GM21737 (cell line): ENCODE measurements around the gene C1QTNF2.

Experiments used
- ATAC-seq: cut with Tn5 transposase; IDR thresholded peaks from one replicate; pipeline ENCODE4 v1.9.1; 2021; ENCODE audit warnings: mild to moderate bottlenecking, moderate library complexity; ENCODE audit not compliant: unreplicated experiment

C1QTNF2 gene

DNA sequence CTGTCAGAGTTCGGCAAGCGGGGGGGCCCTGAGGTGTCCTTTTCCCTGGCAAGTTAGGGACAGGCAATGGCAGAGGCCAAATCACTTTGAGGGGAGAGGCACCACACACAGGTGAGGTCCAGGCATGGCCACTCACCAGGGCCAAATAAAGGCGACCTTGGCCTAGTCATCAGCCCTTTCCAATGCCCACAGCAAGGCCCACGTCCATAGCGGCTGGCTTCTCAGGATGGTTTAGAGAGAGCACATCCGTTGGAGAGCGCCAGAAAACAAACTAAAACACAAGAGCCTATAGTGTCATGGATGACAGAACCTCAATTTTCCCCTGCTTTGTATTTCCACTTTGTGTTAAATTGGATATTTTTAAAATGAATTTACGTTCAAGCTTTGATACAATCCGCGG is 65.1 kb downstream of the C1QTNF2 start:
- no peak for ATAC-seq

DNA sequence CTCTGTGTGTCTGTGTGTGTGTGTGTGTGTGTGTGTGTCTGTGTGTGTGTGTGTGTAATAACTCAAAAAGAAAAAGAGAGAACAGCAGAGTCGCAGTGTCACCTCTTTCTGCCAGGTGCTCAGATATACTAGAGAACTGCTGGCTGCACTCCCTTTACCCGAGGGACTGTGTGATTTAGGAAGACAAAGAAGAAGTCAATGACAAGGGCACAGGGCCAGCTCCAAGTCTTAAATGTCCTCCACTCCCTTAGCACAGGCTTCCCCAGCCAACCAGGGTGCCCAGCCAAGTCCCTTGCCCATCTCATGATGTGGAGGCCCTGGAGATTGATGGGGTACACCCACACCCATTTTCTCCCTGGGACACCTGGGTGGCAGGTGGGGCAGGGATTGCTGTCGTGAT is 66.7 kb downstream of the C1QTNF2 start:
- ATAC-seq, result no peak

DNA sequence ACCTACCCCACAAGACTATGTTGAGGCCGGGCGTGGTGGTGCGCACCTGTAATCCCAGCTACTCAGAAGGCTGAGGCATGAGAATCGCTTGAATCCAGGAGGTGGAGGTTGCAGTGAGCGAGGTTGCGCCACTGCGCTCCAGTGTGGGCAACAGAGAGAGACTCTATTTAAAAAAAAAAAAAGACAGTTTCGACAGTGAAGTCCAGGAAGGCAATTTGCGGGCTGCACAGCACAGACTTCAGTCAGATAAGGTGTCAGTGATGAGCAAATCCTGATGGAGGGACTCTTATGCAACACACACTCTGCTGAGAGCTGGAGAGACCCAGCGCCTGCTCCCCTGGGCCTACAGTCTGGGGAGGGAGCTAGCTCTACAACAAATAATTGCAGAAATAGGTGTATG is 72.2 kb downstream of the C1QTNF2 start:
- ATAC-seq, result no peak

DNA sequence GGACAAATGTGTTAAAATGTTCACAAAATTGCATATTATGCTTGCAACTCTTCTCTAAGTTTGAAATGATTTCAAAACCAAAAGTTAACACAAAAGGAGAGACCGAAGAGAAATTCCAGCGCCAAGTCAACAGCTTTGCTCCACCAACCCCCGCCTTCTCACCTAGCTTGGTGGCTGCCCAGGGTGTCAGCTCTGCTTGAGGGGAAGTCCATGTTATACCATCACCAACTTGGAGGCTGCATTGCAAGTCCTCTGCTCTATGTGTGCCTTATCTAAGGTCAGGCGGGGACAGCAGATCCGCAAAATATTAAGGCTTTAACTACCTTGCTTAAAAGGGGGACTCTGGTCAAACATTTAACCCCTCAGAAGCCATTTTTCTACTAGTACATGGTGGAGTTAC is 72.7 kb downstream of the C1QTNF2 start:
- no peak for ATAC-seq
